ENCODE measurements around the gene ANKRD12. TPM values are rescaled to one million over a fixed set of nuclear protein-coding genes. Genes with fewer than 3 reads are reported as not detected.

Gene ANKRD12
- total and polyA plus RNA-seq, 5 donors from 2014 or later: 28.2 to 200 (median 40.8) TPM

- DNase-seq: no peak
Measured at GRCh38 chr18:9201224-9201623, 64.6 kb downstream of the ANKRD12 start.

GRCh38 chr18:9204659-9205058 lies 68.1 kb downstream of the ANKRD12 start:
- Mint-ChIP-seq H3K36me3 (peaks cover 12% of the 10 kb centered on the region), H3K4me3 (no peak overlapping the region), H3K4me1 (peaks cover 8 to 37% (median 26%) of the 10 kb centered on the region in 4 donors), H3K9me3 (no peaks in the 10 kb centered on the region), H3K27ac (no peak overlapping the region), H3K27me3 (no peaks in the 10 kb centered on the region)
- no peak overlapping the region for H3K4me3 ChIP-seq (ENCODE audit: low read depth, low read length)
- ATAC-seq (ENCODE audit: low read depth in 2 of 2): no peak
- DNase-seq: no peak
- H3K27me3 ChIP-seq (ENCODE audit: control insufficient read depth, insufficient read depth, low read length): no peaks in the 10 kb centered on the region
- H3K4me1 ChIP-seq (ENCODE audit: control insufficient read depth, insufficient read depth, low read length, poor library complexity, severe bottlenecking): no peaks in the 10 kb centered on the region
- peaks cover 52% of the 10 kb centered on the region for H3K36me3 ChIP-seq (ENCODE audit: control insufficient read depth, insufficient read depth, low read length)
- H3K27ac ChIP-seq (ENCODE audit: insufficient read depth, low read length, poor library complexity, severe bottlenecking): no peak overlapping the region
- H3K9me3 ChIP-seq (ENCODE audit: control insufficient read depth in 2 of 2, low read length in 2 of 2): no peaks in the 10 kb centered on the region

More at GRCh38 chr18:9201224-9201623, 64.6 kb downstream of the ANKRD12 start:
- H3K27me3 ChIP-seq (ENCODE audit: control insufficient read depth, insufficient read depth, low read length): no peaks in the 10 kb centered on the region
- H3K4me1 ChIP-seq (ENCODE audit: control insufficient read depth, insufficient read depth, low read length, poor library complexity, severe bottlenecking): no peaks in the 10 kb centered on the region
- Mint-ChIP-seq H3K9me3 (no peaks in the 10 kb centered on the region), H3K27ac (no peak overlapping the region), H3K4me1 (peaks cover 14 to 39% (median 24%) of the 10 kb centered on the region in 4 donors), H3K36me3 (peaks cover 10% of the 10 kb centered on the region), H3K27me3 (no peaks in the 10 kb centered on the region), H3K4me3 (no peak overlapping the region)
- no peaks in the 10 kb centered on the region for H3K9me3 ChIP-seq (ENCODE audit: control insufficient read depth in 2 of 2, low read length in 2 of 2)
- no peak for ATAC-seq (ENCODE audit: low read depth in 2 of 2)
- H3K27ac ChIP-seq (ENCODE audit: insufficient read depth, low read length, poor library complexity, severe bottlenecking): no peak overlapping the region
- no peak overlapping the region for H3K4me3 ChIP-seq (ENCODE audit: low read depth, low read length)
- peaks cover 54% of the 10 kb centered on the region for H3K36me3 ChIP-seq (ENCODE audit: control insufficient read depth, insufficient read depth, low read length)

DNA sequence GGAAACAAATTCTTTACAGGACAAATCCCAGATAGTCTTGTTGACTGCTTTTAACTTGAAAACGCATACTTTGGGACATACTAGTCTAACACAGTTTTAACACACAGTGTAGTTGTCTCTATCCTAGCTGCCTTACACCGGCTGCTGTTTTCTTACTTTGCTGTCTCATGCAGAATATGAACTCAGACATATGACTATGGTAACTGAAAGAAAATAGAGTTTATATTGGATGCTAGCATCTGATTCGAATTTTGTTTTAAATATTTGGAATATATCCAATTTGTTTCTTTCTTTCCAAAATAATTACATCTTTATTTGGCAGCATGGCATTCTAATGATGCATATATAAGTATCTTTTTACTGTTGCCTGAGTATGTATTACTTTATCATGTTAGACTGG lies 69.8 kb downstream of the ANKRD12 start:
- Mint-ChIP-seq H3K27ac (no peak overlapping the region), H3K9me3 (no peaks in the 10 kb centered on the region), H3K36me3 (peaks cover 17% of the 10 kb centered on the region), H3K4me3 (no peak overlapping the region), H3K27me3 (no peaks in the 10 kb centered on the region), H3K4me1 (peaks cover 9 to 30% (median 21%) of the 10 kb centered on the region in 4 donors)
- H3K9me3 ChIP-seq (ENCODE audit: control insufficient read depth in 2 of 2, low read length in 2 of 2): no peaks in the 10 kb centered on the region
- no peaks in the 10 kb centered on the region for H3K4me1 ChIP-seq (ENCODE audit: control insufficient read depth, insufficient read depth, low read length, poor library complexity, severe bottlenecking)
- no peaks in the 10 kb centered on the region for H3K27me3 ChIP-seq (ENCODE audit: control insufficient read depth, insufficient read depth, low read length)
- H3K4me3 ChIP-seq (ENCODE audit: low read depth, low read length): no peak overlapping the region
- ATAC-seq (ENCODE audit: low read depth in 2 of 2) (no peak), DNase-seq (no peak)
- H3K27ac ChIP-seq (ENCODE audit: insufficient read depth, low read length, poor library complexity, severe bottlenecking): no peak overlapping the region
- peaks cover 58% of the 10 kb centered on the region for H3K36me3 ChIP-seq (ENCODE audit: control insufficient read depth, insufficient read depth, low read length)

GRCh38 chr18:9209279-9209678 lies 72.7 kb downstream of the ANKRD12 start:
- Histone ChIP-seq H3K4me1 (ENCODE audit: control insufficient read depth, insufficient read depth, low read length, poor library complexity, severe bottlenecking) (no peaks in the 10 kb centered on the region), H3K4me3 (ENCODE audit: low read depth, low read length) (no peak overlapping the region), H3K27ac (ENCODE audit: insufficient read depth, low read length, poor library complexity, severe bottlenecking) (no peak overlapping the region), H3K27me3 (ENCODE audit: control insufficient read depth, insufficient read depth, low read length) (no peaks in the 10 kb centered on the region), H3K36me3 (ENCODE audit: control insufficient read depth, insufficient read depth, low read length) (peaks cover 70% of the 10 kb centered on the region), H3K9me3 (ENCODE audit: control insufficient read depth in 2 of 2, low read length in 2 of 2) (no peaks in the 10 kb centered on the region)
- Mint-ChIP-seq H3K9me3 (no peaks in the 10 kb centered on the region), H3K27me3 (no peaks in the 10 kb centered on the region), H3K27ac (peak overlapping the region in 1 of 3 donors; percentile 8), H3K4me1 (peaks cover 16 to 31% (median 28%) of the 10 kb centered on the region in 4 donors), H3K4me3 (no peak overlapping the region), H3K36me3 (peaks cover 37% of the 10 kb centered on the region)
- DNase-seq: no peak
- no peak for ATAC-seq (ENCODE audit: low read depth in 2 of 2)

GRCh38 chr18:9210966-9211365 lies 74.4 kb downstream of the ANKRD12 start:
- H3K27me3 Mint-ChIP-seq: no peaks in the 10 kb centered on the region
- H3K4me1 ChIP-seq (ENCODE audit: control insufficient read depth, insufficient read depth, low read length, poor library complexity, severe bottlenecking): no peaks in the 10 kb centered on the region
- DNase-seq (no peak), ATAC-seq (ENCODE audit: low read depth in 2 of 2) (no peak)
- no peak overlapping the region for H3K27ac ChIP-seq (ENCODE audit: insufficient read depth, low read length, poor library complexity, severe bottlenecking)
- no peaks in the 10 kb centered on the region for H3K9me3 ChIP-seq (ENCODE audit: control insufficient read depth in 2 of 2, low read length in 2 of 2)
- no peak overlapping the region for H3K4me3 Mint-ChIP-seq
- H3K9me3 Mint-ChIP-seq: no peaks in the 10 kb centered on the region
- H3K36me3 Mint-ChIP-seq: peaks cover 51% of the 10 kb centered on the region
- H3K4me3 ChIP-seq (ENCODE audit: low read depth, low read length): no peak overlapping the region
- H3K4me1 Mint-ChIP-seq: peaks cover 20 to 22% (median 21%) of the 10 kb centered on the region in 4 donors
- H3K27me3 ChIP-seq (ENCODE audit: control insufficient read depth, insufficient read depth, low read length): no peaks in the 10 kb centered on the region
- peaks cover 74% of the 10 kb centered on the region for H3K36me3 ChIP-seq (ENCODE audit: control insufficient read depth, insufficient read depth, low read length)
- H3K27ac Mint-ChIP-seq: peak overlapping the region in 1 of 3 donors; percentile 60

DNA sequence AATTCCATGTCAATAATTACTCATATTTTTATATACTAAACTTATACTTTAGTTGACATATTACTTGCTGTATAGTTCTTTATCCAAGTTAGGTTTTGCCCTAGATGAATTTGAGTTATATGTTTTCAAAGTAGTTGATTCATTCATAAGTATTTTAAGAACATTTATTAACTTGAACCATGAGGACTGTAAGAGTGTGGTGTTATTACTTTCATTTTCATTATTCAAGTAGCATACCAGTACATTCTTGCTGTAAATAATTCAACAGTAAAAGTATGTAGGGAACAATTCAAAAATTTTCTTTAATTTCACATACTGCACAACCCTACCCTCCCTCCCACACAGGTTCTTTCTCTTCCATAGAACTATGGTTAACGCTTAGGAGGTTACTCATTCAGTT lies 75.4 kb downstream of the ANKRD12 start:
- Mint-ChIP-seq H3K36me3 (peaks cover 59% of the 10 kb centered on the region), H3K27ac (no peak overlapping the region), H3K27me3 (no peaks in the 10 kb centered on the region), H3K9me3 (no peaks in the 10 kb centered on the region), H3K4me3 (no peak overlapping the region), H3K4me1 (peaks cover 21 to 27% (median 22%) of the 10 kb centered on the region in 4 donors)
- Histone ChIP-seq H3K36me3 (ENCODE audit: control insufficient read depth, insufficient read depth, low read length) (peaks cover 84% of the 10 kb centered on the region), H3K27me3 (ENCODE audit: control insufficient read depth, insufficient read depth, low read length) (no peaks in the 10 kb centered on the region), H3K4me3 (ENCODE audit: low read depth, low read length) (no peak overlapping the region), H3K4me1 (ENCODE audit: control insufficient read depth, insufficient read depth, low read length, poor library complexity, severe bottlenecking) (no peaks in the 10 kb centered on the region), H3K27ac (ENCODE audit: insufficient read depth, low read length, poor library complexity, severe bottlenecking) (peak overlapping the region; percentile 20), H3K9me3 (ENCODE audit: control insufficient read depth in 2 of 2, low read length in 2 of 2) (no peaks in the 10 kb centered on the region)
- no peak for ATAC-seq (ENCODE audit: low read depth in 2 of 2)
- DNase-seq: peak in 1 of 3 donors; percentile 13

DNA sequence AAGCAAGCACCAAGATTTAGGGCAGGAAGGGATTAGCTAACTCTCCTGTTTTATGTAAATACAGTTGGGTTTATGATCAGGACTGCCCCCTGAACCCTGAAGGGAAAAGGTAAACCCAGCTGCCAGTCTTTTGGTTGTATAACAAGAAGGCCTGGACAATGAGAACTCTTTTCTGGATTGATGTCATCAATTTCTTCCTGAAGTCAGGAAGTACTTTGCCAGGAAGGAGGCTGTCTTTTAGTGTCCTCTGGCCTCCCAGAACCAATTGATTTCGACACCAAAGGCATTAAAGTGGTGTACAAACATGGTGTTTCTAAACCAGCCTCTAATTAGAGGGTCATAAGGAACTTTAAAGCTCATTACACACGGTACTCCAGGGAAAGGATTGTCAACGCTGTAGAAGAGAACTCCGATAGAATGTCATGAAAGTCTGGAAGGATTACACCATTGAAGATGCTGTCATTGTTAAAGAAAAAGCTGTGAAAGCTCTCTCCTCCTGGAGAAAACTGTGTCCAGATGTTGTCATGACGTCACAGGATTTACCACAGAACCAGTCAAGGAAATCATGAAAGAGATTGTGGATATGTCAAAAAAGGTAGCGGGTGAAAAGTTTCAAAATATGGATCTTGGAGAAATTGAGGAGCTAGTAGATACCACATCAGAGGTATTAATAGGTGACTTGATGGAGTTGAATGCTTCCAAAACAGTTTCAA lies 78.8 kb downstream of the ANKRD12 start:
- Histone ChIP-seq H3K27ac (ENCODE audit: insufficient read depth, low read length, poor library complexity, severe bottlenecking) (no peak overlapping the region), H3K4me1 (ENCODE audit: control insufficient read depth, insufficient read depth, low read length, poor library complexity, severe bottlenecking) (no peaks in the 10 kb centered on the region), H3K9me3 (ENCODE audit: control insufficient read depth in 2 of 2, low read length in 2 of 2) (no peaks in the 10 kb centered on the region), H3K27me3 (ENCODE audit: control insufficient read depth, insufficient read depth, low read length) (no peaks in the 10 kb centered on the region), H3K36me3 (ENCODE audit: control insufficient read depth, insufficient read depth, low read length) (peaks cover 92% of the 10 kb centered on the region), H3K4me3 (ENCODE audit: low read depth, low read length) (no peak overlapping the region)
- H3K27me3 Mint-ChIP-seq: no peaks in the 10 kb centered on the region
- H3K4me1 Mint-ChIP-seq: peaks cover 13 to 48% (median 23%) of the 10 kb centered on the region in 4 donors
- peak overlapping the region in 1 of 4 donors; percentile 8 for H3K4me3 Mint-ChIP-seq
- H3K9me3 Mint-ChIP-seq: no peaks in the 10 kb centered on the region
- peak overlapping the region in 1 of 3 donors; percentile 48 for H3K27ac Mint-ChIP-seq
- H3K36me3 Mint-ChIP-seq: peaks cover 60% of the 10 kb centered on the region
- ATAC-seq (ENCODE audit: low read depth in 2 of 2): no peak
- no peak for DNase-seq

DNA sequence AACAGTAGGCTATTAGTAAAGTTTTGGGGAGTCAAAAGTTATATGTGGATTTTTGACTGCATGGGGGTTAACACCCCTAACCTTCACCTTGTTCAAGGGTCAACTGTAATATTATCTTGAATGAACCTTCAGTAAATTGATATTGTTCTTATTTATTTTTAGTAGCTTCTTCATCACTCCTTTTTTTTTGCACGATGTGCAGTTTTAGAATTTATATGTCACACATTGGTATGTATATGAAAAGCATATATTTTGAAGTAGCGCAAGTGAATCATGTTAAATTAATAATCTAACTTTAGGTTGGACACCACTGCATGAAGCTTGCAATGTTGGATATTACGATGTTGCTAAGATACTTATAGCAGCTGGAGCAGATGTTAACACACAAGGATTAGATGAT lies 79.9 kb downstream of the ANKRD12 start:
- Histone ChIP-seq H3K4me1 (ENCODE audit: control insufficient read depth, insufficient read depth, low read length, poor library complexity, severe bottlenecking) (no peaks in the 10 kb centered on the region), H3K36me3 (ENCODE audit: control insufficient read depth, insufficient read depth, low read length) (peaks cover 94% of the 10 kb centered on the region), H3K27me3 (ENCODE audit: control insufficient read depth, insufficient read depth, low read length) (no peaks in the 10 kb centered on the region), H3K27ac (ENCODE audit: insufficient read depth, low read length, poor library complexity, severe bottlenecking) (no peak overlapping the region), H3K9me3 (ENCODE audit: control insufficient read depth in 2 of 2, low read length in 2 of 2) (no peaks in the 10 kb centered on the region), H3K4me3 (ENCODE audit: low read depth, low read length) (no peak overlapping the region)
- H3K9me3 Mint-ChIP-seq: no peaks in the 10 kb centered on the region
- no peaks in the 10 kb centered on the region for H3K27me3 Mint-ChIP-seq
- H3K4me3 Mint-ChIP-seq: no peak overlapping the region
- H3K4me1 Mint-ChIP-seq: peaks cover 13 to 58% (median 21%) of the 10 kb centered on the region in 4 donors
- DNase-seq: no peak
- peaks cover 64% of the 10 kb centered on the region for H3K36me3 Mint-ChIP-seq
- no peak overlapping the region for H3K27ac Mint-ChIP-seq
- ATAC-seq (ENCODE audit: low read depth in 2 of 2): no peak
